ENCODE results near the gene SERPINB6.

The SERPINB6 gene

DNA sequence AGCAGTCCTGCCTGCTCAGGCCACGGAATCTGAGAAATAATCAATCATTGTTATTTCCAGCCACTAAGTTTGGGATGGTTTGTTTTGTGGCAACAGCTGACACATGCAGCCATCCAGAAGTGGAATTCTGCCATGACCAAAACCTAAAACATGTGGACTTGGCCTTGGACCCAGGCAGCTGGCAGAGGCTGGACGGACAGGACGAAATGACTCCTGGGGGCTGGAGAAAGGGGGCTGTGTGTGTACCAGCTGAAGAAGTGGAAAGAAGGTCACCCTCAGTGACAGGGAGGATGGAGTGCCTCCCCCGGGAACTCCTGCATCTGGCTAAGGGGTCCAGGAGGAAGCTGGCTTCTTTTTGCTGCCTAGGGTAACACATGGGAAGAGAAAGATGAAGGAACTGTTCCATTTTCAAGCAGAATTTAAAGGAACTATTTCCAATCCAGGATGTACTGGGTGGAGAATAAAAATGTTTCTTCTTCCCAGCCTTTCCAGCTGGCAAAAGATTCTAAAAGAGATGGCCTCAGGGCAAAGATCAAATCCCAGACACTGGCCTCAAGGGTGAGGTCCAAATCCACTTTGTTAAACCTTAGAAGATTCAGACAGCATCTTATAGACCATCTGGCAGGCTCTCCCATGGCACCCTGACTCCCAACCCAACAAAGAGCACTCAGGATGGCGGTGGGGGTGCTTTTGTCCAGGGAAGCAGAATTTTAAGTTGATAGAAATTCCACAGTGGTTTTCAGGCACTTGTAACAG is 14.3 kb downstream of the SERPINB6 start:
- TF ChIP-seq FOXP2 (optimal IDR thresholded peaks at IDR 0.05; ENCODE audit: borderline replicate concordance, extremely low read depth, extremely low read length, insufficient read depth) = no peak
- no peak for TF ChIP-seq TAF1 (IDR thresholded peaks at IDR 0.05; ENCODE audit: borderline replicate concordance, insufficient read depth, low read length)
- no peak for TF ChIP-seq POLR2AphosphoS5 (IDR thresholded peaks at IDR 0.05; ENCODE audit: low read depth, low read length)
- no peak for TF ChIP-seq SIN3A (IDR thresholded peaks at IDR 0.05; ENCODE audit: borderline replicate concordance, insufficient read depth, low read length)
- TF ChIP-seq, protein P1, sequence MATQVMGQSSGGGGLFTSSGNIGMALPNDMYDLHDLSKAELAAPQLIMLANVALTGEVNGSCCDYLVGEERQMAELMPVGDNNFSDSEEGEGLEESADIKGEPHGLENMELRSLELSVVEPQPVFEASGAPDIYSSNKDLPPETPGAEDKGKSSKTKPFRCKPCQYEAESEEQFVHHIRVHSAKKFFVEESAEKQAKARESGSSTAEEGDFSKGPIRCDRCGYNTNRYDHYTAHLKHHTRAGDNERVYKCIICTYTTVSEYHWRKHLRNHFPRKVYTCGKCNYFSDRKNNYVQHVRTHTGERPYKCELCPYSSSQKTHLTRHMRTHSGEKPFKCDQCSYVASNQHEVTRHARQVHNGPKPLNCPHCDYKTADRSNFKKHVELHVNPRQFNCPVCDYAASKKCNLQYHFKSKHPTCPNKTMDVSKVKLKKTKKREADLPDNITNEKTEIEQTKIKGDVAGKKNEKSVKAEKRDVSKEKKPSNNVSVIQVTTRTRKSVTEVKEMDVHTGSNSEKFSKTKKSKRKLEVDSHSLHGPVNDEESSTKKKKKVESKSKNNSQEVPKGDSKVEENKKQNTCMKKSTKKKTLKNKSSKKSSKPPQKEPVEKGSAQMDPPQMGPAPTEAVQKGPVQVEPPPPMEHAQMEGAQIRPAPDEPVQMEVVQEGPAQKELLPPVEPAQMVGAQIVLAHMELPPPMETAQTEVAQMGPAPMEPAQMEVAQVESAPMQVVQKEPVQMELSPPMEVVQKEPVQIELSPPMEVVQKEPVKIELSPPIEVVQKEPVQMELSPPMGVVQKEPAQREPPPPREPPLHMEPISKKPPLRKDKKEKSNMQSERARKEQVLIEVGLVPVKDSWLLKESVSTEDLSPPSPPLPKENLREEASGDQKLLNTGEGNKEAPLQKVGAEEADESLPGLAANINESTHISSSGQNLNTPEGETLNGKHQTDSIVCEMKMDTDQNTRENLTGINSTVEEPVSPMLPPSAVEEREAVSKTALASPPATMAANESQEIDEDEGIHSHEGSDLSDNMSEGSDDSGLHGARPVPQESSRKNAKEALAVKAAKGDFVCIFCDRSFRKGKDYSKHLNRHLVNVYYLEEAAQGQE (IDR thresholded peaks at IDR 0.05; ENCODE audit: insufficient read depth in 1 of 2, low read depth in 2 of 2, low read length in 2 of 2) = no peak

DNA sequence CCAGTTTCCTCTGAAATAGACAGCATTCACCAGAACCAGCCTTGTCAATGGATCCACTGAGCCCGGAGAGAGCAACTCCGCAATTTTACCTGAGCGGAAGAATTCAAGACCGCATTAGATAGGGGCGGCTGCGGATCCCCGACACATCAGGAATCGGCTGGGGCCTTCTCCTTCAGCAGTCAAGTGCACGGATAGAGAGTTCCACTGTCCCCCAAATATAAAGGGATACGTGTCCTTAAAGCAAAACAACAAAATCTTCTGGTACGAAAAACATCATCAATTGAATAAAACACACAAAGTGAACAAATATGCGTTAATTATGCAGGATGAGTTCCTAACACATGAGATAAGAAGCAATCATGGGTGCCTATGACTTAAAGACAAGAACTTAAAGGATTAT is 18.3 kb downstream of the SERPINB6 start:
- TF ChIP-seq POLR2AphosphoS5 (IDR thresholded peaks at IDR 0.05; ENCODE audit: low read depth, low read length) (no peak), TAF1 (IDR thresholded peaks at IDR 0.05; ENCODE audit: borderline replicate concordance, insufficient read depth, low read length) (no peak), SIN3A (IDR thresholded peaks at IDR 0.05; ENCODE audit: borderline replicate concordance, insufficient read depth, low read length) (no peak), FOXP2 (optimal IDR thresholded peaks at IDR 0.05; ENCODE audit: borderline replicate concordance, extremely low read depth, extremely low read length, insufficient read depth) (no peak)
- TF ChIP-seq, protein P1 (IDR thresholded peaks at IDR 0.05; ENCODE audit: insufficient read depth in 1 of 2, low read depth in 2 of 2, low read length in 2 of 2) = no peak

DNA sequence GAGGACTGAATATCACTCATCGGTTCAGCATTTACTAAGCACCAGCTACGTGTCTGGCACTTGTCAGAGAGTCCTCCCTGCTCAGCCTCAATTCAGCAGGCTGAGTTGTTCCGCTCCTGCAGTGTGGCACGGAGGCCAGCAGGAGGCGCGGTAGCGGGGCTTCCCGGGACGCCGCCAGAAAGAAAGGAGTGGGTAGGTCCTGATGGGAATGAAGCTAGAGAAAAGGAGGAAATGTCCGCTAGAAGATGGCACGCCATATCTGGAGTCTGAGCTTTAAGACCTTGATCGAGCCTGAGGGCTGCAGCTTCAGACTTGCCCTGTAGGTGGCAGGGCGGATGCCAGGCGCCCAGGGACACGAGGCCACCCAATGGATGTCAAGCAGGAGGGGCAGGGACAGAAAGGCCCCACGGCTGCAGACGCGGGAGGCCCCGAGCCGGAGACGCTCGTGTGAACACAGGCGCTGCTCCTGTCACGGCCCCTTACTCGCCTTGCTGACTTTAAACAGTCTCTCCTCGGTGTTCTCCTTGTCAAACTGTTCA is 18.7 kb downstream of the SERPINB6 start:
- TF ChIP-seq POLR2AphosphoS5 (IDR thresholded peaks at IDR 0.05; ENCODE audit: low read depth, low read length) (no peak), SIN3A (IDR thresholded peaks at IDR 0.05; ENCODE audit: borderline replicate concordance, insufficient read depth, low read length) (0 out of 2 replicates have a peak, but pooled peaks have one; percentile 18), FOXP2 (optimal IDR thresholded peaks at IDR 0.05; ENCODE audit: borderline replicate concordance, extremely low read depth, extremely low read length, insufficient read depth) (peak; percentile 48)

DNA sequence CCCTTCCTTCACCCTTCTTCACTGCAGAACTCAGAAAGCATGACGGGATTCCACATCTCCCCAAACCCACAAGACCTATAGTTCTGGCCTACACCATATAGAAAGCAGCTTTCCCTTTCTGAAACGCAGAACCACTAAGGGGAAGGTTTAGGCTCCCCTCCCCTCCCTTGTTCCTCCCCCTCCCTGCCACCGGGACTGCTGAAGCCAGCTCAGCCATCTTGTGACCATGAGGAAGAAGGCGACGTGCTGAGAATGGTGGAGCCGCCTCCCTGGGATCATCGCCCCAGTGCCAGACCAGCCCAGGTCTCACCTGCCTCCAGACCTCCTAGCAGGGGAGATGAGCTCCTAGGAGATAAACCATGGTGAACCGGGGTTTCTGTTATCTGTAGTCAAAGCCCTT is 19.6 kb downstream of the SERPINB6 start:
- TF ChIP-seq POLR2AphosphoS5 (IDR thresholded peaks at IDR 0.05; ENCODE audit: low read depth, low read length) (no peak), FOXP2 (optimal IDR thresholded peaks at IDR 0.05; ENCODE audit: borderline replicate concordance, extremely low read depth, extremely low read length, insufficient read depth) (no peak), TAF1 (IDR thresholded peaks at IDR 0.05; ENCODE audit: borderline replicate concordance, insufficient read depth, low read length) (no peak), SIN3A (IDR thresholded peaks at IDR 0.05; ENCODE audit: borderline replicate concordance, insufficient read depth, low read length) (no peak)
- TF ChIP-seq, protein P1 (IDR thresholded peaks at IDR 0.05; ENCODE audit: insufficient read depth in 1 of 2, low read depth in 2 of 2, low read length in 2 of 2) = no peak

DNA sequence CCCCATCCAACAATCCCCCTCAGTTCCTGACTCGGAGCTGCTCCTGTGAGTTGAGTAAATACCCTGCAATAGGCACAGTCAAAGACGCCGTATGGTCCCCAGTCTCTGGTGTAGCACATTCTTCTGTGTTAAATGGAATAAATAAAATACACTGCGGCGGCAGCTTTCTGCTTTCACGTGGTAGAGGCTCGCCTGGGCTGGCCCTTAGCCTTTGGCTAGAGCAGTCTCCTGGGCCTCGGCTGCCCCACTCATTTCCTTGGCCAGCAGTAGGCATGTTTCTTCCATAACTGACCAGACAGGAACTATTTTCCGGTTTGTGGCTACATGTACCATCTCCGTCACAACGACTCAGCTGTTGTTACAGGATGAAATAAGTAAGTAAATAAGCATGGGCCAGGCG is 20.7 kb downstream of the SERPINB6 start:
- TF ChIP-seq, protein P1 (IDR thresholded peaks at IDR 0.05; ENCODE audit: insufficient read depth in 1 of 2, low read depth in 2 of 2, low read length in 2 of 2) = no peak
- TF ChIP-seq TAF1 (IDR thresholded peaks at IDR 0.05; ENCODE audit: borderline replicate concordance, insufficient read depth, low read length) (no peak), FOXP2 (optimal IDR thresholded peaks at IDR 0.05; ENCODE audit: borderline replicate concordance, extremely low read depth, extremely low read length, insufficient read depth) (no peak), POLR2AphosphoS5 (IDR thresholded peaks at IDR 0.05; ENCODE audit: low read depth, low read length) (no peak), SIN3A (IDR thresholded peaks at IDR 0.05; ENCODE audit: borderline replicate concordance, insufficient read depth, low read length) (no peak)
